ENCODE measurements around the gene HELZ2. TPM values are rescaled to one million over a fixed set of nuclear protein-coding genes. Genes with fewer than 3 reads are reported as not detected.
A peak's percentile ranks its signal among the peaks of the same experiment; 100 is the strongest.
"Not testable (repeated sequence)": the region's sequence is repeated elsewhere in the genome, so short reads cannot be mapped to it uniquely, and the experiment has no call there.

HELZ2 gene
- total RNA-seq, 2 experiments from 2014 or later = 118 to 128 TPM

DNA sequence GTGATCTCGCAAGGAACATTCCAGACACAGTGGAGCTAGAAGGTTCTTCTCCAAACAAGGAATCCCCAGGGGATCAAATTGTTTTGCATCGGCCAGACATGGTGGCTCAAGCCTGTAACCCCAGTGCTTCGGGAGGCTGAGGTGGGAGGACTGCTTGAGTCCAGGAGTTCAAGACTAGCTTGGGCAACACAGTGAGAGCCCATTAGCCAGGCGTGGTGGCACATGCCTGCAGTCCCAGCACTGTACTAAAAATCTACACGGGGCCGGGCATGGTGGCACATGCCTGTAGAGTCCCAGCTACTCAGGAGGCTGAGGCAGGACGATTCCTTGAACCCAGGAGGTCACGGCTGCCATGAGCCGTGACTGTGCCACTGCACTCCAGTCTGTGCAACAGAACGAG lies 37.6 kb upstream of the HELZ2 start:
- no peak for ATAC-seq (ENCODE audit: low read depth)
- no peaks in the 10 kb centered on the region for H3K4me1 Mint-ChIP-seq

GRCh38 chr20:63610581-63611435 lies 36.8 kb upstream of the HELZ2 start:
- H3K27ac Mint-ChIP-seq = no peak overlapping the region
- no peak overlapping the region for H3K4me3 Mint-ChIP-seq
- DNase-seq (no peak), ATAC-seq (ENCODE audit: low read depth) (no peak)
- POLR2A ChIA-PET = no interaction called here
- peaks cover 18% of the 10 kb centered on the region for H3K36me3 Mint-ChIP-seq
- H3K4me1 Mint-ChIP-seq = no peaks in the 10 kb centered on the region
- no peaks in the 10 kb centered on the region for H3K9me3 Mint-ChIP-seq
- no peaks in the 10 kb centered on the region for H3K27me3 Mint-ChIP-seq

More for the DNA sequence above, 37.6 kb upstream of the HELZ2 start:
- H3K27me3 Mint-ChIP-seq = no peaks in the 10 kb centered on the region
- H3K36me3 Mint-ChIP-seq = peaks cover 15% of the 10 kb centered on the region
- no peak for DNase-seq
- H3K4me3 Mint-ChIP-seq = no peak overlapping the region
- no peaks in the 10 kb centered on the region for H3K9me3 Mint-ChIP-seq
- no peak overlapping the region for H3K27ac Mint-ChIP-seq
- POLR2A ChIA-PET = no interaction called here

- no peak for ATAC-seq (ENCODE audit: low read depth)
- no peaks in the 10 kb centered on the region for H3K27me3 Mint-ChIP-seq
- H3K9me3 Mint-ChIP-seq = no peaks in the 10 kb centered on the region
- no peak overlapping the region for H3K4me3 Mint-ChIP-seq
- POLR2A ChIA-PET = no interaction called here
- H3K36me3 Mint-ChIP-seq = peaks cover 30% of the 10 kb centered on the region
- H3K27ac Mint-ChIP-seq = no peak overlapping the region
- peaks cover 2% of the 10 kb centered on the region for H3K4me1 Mint-ChIP-seq
- DNase-seq = no peak
These were observed 32.6 kb upstream of the HELZ2 start for GRCh38 chr20:63606686-63607085.

- POLR2A ChIA-PET = no interaction called here
- no peak for ATAC-seq (ENCODE audit: low read depth)
- H3K4me3 Mint-ChIP-seq = no peak overlapping the region
- H3K9me3 Mint-ChIP-seq = no peaks in the 10 kb centered on the region
- H3K27me3 Mint-ChIP-seq = no peaks in the 10 kb centered on the region
- peaks cover 2% of the 10 kb centered on the region for H3K4me1 Mint-ChIP-seq
- H3K36me3 Mint-ChIP-seq = peaks cover 41% of the 10 kb centered on the region
- DNase-seq = no peak
- H3K27ac Mint-ChIP-seq = no peak overlapping the region
These were observed 28.3 kb upstream of the HELZ2 start for GRCh38 chr20:63602321-63602720.

DNA sequence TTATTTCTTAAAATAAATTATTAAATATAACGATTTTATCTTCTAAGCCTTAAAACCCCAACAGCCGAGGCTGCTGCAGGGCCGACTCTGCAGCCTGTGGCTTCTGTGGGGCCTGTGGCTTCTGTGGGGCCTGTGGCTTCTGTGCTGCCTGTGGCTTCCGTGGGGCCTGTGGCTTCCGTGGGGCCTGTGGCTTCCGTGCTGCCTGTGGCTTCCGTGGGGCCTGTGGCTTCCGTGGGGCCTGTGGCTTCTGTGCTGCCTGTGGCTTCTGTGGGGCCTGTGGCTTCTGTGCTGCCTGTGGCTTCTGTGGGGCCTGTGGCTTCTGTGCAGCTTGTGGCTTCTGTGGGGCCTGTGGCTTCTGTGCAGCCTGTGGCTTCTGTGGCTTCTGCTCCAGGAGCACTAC lies 27.6 kb upstream of the HELZ2 start:
- H3K36me3 Mint-ChIP-seq = peaks cover 37% of the 10 kb centered on the region
- POLR2A ChIA-PET; H3K4me3 Mint-ChIP-seq; ATAC-seq (ENCODE audit: low read depth); H3K9me3 Mint-ChIP-seq; H3K27me3 Mint-ChIP-seq; H3K4me1 Mint-ChIP-seq: not testable (repeated sequence)
- peak; percentile 62 for DNase-seq
- peak overlapping the region; percentile 45 for H3K27ac Mint-ChIP-seq

GRCh38 chr20:63599396-63600050 lies 25.5 kb upstream of the HELZ2 start:
- DNase-seq (no peak), ATAC-seq (ENCODE audit: low read depth) (no peak)
- Mint-ChIP-seq H3K9me3 (no peaks in the 10 kb centered on the region), H3K4me1 (peaks cover 2% of the 10 kb centered on the region), H3K36me3 (peaks cover 39% of the 10 kb centered on the region), H3K4me3 (no peak overlapping the region), H3K27ac (no peak overlapping the region), H3K27me3 (no peaks in the 10 kb centered on the region)
- POLR2A ChIA-PET = no interaction called here

DNA sequence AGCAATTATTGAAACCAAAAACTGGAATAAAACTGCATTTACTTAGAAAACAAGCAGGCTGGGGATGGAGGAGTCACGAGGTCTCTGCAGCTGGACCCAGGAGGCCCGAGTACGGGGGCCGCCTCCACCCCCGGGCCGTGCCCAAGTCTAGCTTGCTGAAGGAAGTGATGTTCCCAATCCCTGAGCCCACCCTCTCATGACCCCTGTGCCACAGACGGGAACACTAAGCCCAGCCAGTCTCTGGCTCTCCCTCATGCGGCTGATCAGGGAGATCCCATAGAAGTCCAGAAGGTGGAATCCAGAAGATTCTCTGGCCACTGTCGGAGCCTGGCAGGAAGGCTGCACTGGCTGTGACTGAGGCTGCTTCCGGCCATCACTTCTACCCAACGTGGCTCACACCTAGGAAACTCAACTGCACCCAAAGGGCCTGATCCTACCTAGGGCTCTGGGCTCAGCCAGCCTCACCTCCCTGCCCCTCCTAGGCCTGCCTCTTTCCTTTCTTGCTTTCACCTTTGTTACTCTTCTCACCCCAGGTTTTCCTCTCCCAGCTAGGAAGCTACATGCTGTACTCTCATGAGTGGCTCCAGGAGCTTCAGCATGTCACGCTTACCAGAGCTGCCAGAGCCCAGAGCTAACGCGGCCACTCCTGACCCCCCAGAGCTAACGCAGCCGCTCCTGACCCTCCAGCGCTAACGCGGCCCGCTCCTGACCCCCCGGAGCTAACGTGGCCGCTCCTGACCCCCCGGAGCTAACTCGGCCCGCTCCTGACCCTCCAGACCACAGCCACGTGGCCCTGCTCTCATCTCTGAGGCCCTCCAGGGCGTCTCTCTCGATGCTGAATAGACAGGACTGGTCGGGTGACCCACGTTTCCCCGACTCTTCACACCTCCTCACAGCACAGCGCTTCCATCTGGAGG lies 24.7 kb upstream of the HELZ2 start:
- H3K9me3 Mint-ChIP-seq = no peaks in the 10 kb centered on the region
- no peak overlapping the region for H3K27ac Mint-ChIP-seq
- DNase-seq = no peak
- POLR2A ChIA-PET = interaction anchor here (1.0 kb wide), 1 partner anchor 77 kb away, joined by 3 read pairs; no protein-coding TSS in a partner anchor
- H3K4me3 Mint-ChIP-seq = no peak overlapping the region
- peaks cover 34% of the 10 kb centered on the region for H3K36me3 Mint-ChIP-seq
- ATAC-seq (ENCODE audit: low read depth) = no peak
- H3K4me1 Mint-ChIP-seq = peaks cover 2% of the 10 kb centered on the region
- no peaks in the 10 kb centered on the region for H3K27me3 Mint-ChIP-seq

DNA sequence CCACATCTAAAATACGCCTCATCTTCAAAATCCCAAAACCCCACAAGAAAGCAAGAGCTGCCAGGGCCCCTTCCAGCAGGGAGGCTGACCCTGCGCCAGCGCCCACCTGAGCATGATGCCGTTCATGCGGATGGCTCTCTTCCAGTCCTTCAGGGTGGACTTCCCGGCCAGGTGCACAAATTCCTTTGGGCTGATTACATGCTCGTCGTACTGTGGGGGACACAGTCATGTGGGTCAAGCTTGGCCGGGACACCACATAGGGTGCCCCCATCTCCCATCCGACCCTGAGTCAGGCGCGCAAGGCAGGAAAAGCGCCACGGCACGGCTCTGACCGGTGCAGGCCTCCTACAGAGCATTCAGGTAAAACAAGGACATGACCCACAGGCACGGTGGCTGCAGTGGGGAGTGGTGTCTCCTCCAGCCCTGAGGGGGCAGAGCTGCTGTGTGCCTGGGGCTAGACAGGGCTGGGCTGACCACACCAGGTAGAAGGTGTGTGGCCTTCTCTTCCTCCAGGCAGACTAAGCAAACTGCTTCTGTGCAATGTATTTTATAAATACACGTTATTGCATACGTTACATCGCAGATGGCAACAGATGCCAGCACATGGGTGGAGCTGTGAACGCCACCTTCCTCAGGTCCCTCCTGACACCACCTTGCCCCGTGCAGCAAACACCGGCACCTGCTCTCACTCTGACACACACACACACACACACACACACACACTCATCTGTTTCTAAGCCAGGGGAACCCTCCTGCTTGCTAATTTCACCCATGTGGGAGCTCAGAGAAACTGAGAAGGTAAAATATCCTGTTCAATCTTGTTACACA lies 23.8 kb upstream of the HELZ2 start:
- no peak overlapping the region for H3K4me3 Mint-ChIP-seq
- ATAC-seq (ENCODE audit: low read depth) (no peak), DNase-seq (no peak)
- H3K4me1 Mint-ChIP-seq = peaks cover 2% of the 10 kb centered on the region
- no peak overlapping the region for H3K27ac Mint-ChIP-seq
- POLR2A ChIA-PET = interaction anchor here (1.0 kb wide), 1 partner anchor 76 kb away, joined by 3 read pairs; no protein-coding TSS in a partner anchor
- no peaks in the 10 kb centered on the region for H3K27me3 Mint-ChIP-seq
- no peaks in the 10 kb centered on the region for H3K9me3 Mint-ChIP-seq
- peaks cover 29% of the 10 kb centered on the region for H3K36me3 Mint-ChIP-seq

DNA sequence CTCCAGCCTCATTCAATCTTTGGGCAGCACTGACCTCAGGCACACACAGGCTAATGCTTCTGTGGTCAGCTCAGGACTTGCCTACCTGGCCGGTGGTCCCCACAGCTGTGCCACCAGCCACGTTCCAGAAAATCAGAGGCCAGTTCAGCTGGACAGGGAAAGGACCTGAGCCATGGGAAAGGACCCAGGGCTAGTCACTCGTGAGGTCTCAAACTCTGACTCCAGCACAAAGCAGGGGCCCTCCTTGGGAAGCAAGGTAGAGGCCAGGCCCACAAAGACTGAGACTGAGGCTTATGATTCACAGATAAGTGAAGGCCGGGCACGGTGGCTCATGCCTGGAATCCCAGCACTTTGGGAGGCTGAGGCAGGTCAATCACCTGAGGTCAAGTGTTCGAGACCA lies 22.4 kb upstream of the HELZ2 start:
- Mint-ChIP-seq H3K36me3 (peaks cover 21% of the 10 kb centered on the region), H3K9me3 (no peaks in the 10 kb centered on the region), H3K27me3 (no peaks in the 10 kb centered on the region), H3K4me1 (no peaks in the 10 kb centered on the region), H3K27ac (no peak overlapping the region), H3K4me3 (no peak overlapping the region)
- no peak for ATAC-seq (ENCODE audit: low read depth)
- DNase-seq = no peak
- POLR2A ChIA-PET = no interaction called here

DNA sequence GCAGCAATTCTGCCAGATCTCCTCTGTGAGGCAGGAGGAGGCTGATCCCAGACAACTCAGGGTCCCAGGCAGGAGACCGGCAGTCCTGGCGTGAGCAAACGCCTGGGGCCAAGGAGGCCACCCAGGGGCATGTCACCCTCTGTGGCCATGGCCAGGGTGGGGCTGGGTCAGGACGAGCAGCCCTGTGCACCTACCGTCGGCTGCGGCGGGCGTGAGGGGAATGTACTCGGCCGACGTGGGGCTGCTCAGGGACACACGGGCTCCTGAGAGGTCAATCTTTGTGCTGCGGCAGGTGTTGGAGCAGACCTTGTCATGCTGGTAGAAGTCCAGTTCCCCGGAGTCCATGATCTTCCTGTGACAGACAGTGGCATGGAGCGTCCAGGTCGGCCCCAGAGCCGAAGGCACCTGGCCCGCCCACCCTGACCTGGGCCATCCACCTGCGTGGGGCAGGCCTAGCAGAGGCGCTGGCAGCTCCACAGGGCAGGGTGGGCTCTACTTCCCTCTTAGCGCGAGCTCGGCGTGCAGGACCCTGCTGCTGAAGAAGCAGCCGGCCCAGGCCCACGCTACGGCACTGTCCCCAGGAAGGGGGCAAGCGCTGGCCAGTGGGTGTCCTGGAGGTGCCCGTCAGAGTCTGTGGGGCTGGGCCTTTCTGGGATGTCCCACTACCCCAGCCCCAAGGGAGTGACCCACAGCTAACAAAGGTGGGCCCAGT lies 21.5 kb upstream of the HELZ2 start:
- Mint-ChIP-seq H3K27ac (no peak overlapping the region), H3K27me3 (no peaks in the 10 kb centered on the region), H3K4me1 (peaks cover 1% of the 10 kb centered on the region), H3K9me3 (no peaks in the 10 kb centered on the region), H3K36me3 (peaks cover 23% of the 10 kb centered on the region), H3K4me3 (no peak overlapping the region)
- POLR2A ChIA-PET = no interaction called here
- no peak for DNase-seq
- ATAC-seq (ENCODE audit: low read depth) = no peak

GRCh38 chr20:63594043-63594561 lies 20.1 kb upstream of the HELZ2 start:
- Mint-ChIP-seq H3K36me3 (peaks cover 19% of the 10 kb centered on the region), H3K4me3 (no peak overlapping the region), H3K4me1 (peaks cover 1% of the 10 kb centered on the region), H3K9me3 (no peaks in the 10 kb centered on the region), H3K27me3 (no peaks in the 10 kb centered on the region), H3K27ac (no peak overlapping the region)
- DNase-seq (no peak), ATAC-seq (ENCODE audit: low read depth) (no peak)
- POLR2A ChIA-PET = no interaction called here

DNA sequence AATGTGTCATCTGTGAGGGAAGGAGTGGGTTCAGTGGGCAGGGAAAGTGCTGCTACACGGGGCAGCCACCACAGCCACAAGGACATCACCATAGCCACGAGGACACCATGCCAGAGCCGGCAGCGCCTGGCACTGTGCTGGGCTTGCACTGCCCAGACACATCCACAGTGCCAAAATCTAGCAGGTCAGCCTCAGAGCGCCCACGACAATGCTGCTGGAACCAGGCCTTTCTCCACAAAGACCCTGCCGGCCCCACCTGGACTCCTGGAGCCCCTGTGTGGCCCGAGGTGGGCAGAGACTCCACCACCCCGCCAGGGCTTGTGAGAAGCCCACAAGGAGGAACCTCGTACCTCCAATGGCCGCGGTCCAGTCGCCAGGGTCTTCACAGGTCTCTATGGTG lies 18.6 kb upstream of the HELZ2 start:
- Mint-ChIP-seq H3K9me3 (no peaks in the 10 kb centered on the region), H3K4me1 (peaks cover 6% of the 10 kb centered on the region), H3K36me3 (peaks cover 18% of the 10 kb centered on the region), H3K27ac (no peak overlapping the region), H3K27me3 (no peaks in the 10 kb centered on the region), H3K4me3 (no peak overlapping the region)
- POLR2A ChIA-PET = no interaction called here
- DNase-seq (no peak), ATAC-seq (ENCODE audit: low read depth) (no peak)
